Measurements from ENCODE around the gene LPO.

GRCh38 chr17:58277802-58278595 is 39.6 kb downstream of the LPO start:
- TF ChIP-seq, protein P1, sequence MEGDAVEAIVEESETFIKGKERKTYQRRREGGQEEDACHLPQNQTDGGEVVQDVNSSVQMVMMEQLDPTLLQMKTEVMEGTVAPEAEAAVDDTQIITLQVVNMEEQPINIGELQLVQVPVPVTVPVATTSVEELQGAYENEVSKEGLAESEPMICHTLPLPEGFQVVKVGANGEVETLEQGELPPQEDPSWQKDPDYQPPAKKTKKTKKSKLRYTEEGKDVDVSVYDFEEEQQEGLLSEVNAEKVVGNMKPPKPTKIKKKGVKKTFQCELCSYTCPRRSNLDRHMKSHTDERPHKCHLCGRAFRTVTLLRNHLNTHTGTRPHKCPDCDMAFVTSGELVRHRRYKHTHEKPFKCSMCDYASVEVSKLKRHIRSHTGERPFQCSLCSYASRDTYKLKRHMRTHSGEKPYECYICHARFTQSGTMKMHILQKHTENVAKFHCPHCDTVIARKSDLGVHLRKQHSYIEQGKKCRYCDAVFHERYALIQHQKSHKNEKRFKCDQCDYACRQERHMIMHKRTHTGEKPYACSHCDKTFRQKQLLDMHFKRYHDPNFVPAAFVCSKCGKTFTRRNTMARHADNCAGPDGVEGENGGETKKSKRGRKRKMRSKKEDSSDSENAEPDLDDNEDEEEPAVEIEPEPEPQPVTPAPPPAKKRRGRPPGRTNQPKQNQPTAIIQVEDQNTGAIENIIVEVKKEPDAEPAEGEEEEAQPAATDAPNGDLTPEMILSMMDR (IDR thresholded peaks at IDR 0.05; ENCODE audit: low read length), result no peak
- no peak for TF ChIP-seq EZH2 (optimal IDR thresholded peaks at IDR 0.05; ENCODE audit: low read depth, low read length)

Measured in MM.1S (cell line).